HepG2 (cell line): ENCODE data around the gene XPC.

Source experiments
- GABPB1 ChIP-seq: IDR thresholded peaks from 2 replicates; pipeline ENCODE4 v1.6.1; 2016; ENCODE audit warnings: mild to moderate bottlenecking, missing genetic modification reagents, moderate library complexity, missing compliant biosample characterization
- MAFG ChIP-seq: sonication (generic); formaldehyde crosslinking; IDR thresholded peaks from 2 replicates; pipeline ENCODE4 v1.5.1; 2020; ENCODE audit warnings: mild to moderate bottlenecking, missing genetic modification reagents
- NR2C2 ChIP-seq: sonication (generic); formaldehyde crosslinking; IDR thresholded peaks from 2 replicates; pipeline ENCODE4 v1.4.0; 2020; ENCODE audit warnings: missing genetic modification reagents, mild to moderate bottlenecking, moderate library complexity, borderline replicate concordance
- PRPF4 ChIP-seq: fragments of 200-400 bp; formaldehyde crosslinking; IDR thresholded peaks from 2 replicates; pipeline ENCODE4 v1.6.1; 2016; ENCODE audit warnings: low read length, low read depth; ENCODE audit not compliant: poor library complexity, severe bottlenecking
- RELA ChIP-seq: sonication (generic); formaldehyde crosslinking; IDR thresholded peaks from 2 replicates; pipeline ENCODE4 v1.4.0; 2020; ENCODE audit warnings: missing genetic modification reagents
- TCF7L2 ChIP-seq: IDR thresholded peaks from 2 replicates; pipeline ENCODE4 v1.6.1; 2011; ENCODE audit warnings: mild to moderate bottlenecking, low read depth, low read length, moderate library complexity
- YY1 ChIP-seq: IDR thresholded peaks from 2 replicates; pipeline ENCODE4 v1.6.1; 2011; ENCODE audit warnings: low read length, low read depth, moderate library complexity, mild to moderate bottlenecking; ENCODE audit not compliant: insufficient read depth, insufficient replicate concordance
- ZFX ChIP-seq: sonication (generic); formaldehyde crosslinking; IDR thresholded peaks from 2 replicates; pipeline ENCODE4 v1.4.0; 2020; ENCODE audit warnings: mild to moderate bottlenecking, low read depth, missing genetic modification reagents, moderate library complexity
- ZNF629 ChIP-seq: sonication (generic); formaldehyde crosslinking; conservative IDR thresholded peaks from 2 replicates; pipeline ENCODE4 v1.5.0; 2020; ENCODE audit warnings: missing genetic modification reagents
- ZSCAN29 ChIP-seq: sonication (generic); formaldehyde crosslinking; conservative IDR thresholded peaks from 2 replicates; pipeline ENCODE4 v1.4.0; 2020; ENCODE audit warnings: mild to moderate bottlenecking, missing genetic modification reagents
- TF ChIP-seq, protein P1 (sequence below): sonication (generic); formaldehyde crosslinking; IDR thresholded peaks from 2 replicates; pipeline ENCODE4 v1.4.0; 2020; ENCODE audit warnings: mild to moderate bottlenecking, missing genetic modification reagents
- TF ChIP-seq, protein P2 (sequence below): sonication (generic); formaldehyde crosslinking; IDR thresholded peaks from 2 replicates; pipeline ENCODE4 v1.5.0; 2020; ENCODE audit warnings: mild to moderate bottlenecking, missing genetic modification reagents, moderate library complexity
- TF ChIP-seq, protein P3 (sequence below): IDR thresholded peaks from 2 replicates; pipeline ENCODE4 v1.6.1; 2016; ENCODE audit warnings: low read depth, missing genetic modification reagents, missing compliant biosample characterization
- TF ChIP-seq, protein P4 (sequence below): sonication (generic); formaldehyde crosslinking; IDR thresholded peaks from 2 replicates; pipeline ENCODE4 v1.8.0; 2022; ENCODE audit warnings: mild to moderate bottlenecking, missing genetic modification reagents

DNA sequence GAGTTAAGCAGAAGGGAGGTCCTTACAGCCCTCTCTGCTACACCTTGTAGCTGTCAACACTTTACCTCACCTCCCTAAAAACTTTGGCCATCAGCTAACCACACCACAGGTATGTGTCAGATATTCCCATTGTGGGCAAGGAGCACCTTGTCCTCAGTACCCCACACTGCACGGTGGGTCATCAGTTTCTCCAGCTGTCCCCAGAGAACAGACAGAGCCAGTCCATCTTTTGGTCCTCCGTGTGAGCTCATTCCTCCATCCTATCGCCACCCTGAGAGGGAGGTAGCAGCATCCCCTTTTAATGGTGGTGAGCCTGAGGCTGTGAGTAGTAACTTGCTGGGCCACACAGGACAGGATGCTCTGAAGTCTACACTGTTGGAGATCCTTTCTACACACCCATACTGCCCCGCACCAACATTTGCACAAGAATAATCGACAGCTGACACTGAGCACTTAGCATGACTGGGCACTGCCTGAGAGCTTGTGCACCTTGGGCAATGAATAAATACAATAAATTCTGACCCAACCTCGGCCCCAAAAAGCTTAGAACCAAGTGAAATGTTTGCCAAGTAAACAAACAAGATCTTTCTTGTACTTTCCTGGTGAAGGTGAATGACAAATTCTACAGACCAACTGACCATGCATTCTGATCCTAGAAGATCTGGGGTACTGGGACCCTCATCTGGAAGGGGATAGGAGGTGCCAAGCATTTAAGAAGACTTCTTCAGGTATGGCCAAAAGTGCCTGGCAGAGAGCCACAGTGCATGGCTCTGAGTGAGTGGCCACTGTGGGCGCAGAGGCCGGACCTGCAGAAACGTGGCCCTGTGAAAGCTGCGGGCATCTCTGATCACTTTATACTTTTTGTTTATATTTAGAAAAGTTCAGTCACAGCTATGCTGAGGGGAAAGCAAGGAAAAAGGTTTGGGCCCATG lies 60.7 kb downstream of the XPC start:
- TF ChIP-seq GABPB1 (CRISPR knock-in tag) (no peak), NR2C2 (no peak), RELA (CRISPR knock-in tag) (no peak), ZNF629 (no peak), YY1 (no peak), ZFX (CRISPR knock-in tag) (no peak), PRPF4 (no peak), TCF7L2 (no peak), ZSCAN29 (CRISPR knock-in tag) (no peak), MAFG (no peak)
- TF ChIP-seq, protein P1, sequence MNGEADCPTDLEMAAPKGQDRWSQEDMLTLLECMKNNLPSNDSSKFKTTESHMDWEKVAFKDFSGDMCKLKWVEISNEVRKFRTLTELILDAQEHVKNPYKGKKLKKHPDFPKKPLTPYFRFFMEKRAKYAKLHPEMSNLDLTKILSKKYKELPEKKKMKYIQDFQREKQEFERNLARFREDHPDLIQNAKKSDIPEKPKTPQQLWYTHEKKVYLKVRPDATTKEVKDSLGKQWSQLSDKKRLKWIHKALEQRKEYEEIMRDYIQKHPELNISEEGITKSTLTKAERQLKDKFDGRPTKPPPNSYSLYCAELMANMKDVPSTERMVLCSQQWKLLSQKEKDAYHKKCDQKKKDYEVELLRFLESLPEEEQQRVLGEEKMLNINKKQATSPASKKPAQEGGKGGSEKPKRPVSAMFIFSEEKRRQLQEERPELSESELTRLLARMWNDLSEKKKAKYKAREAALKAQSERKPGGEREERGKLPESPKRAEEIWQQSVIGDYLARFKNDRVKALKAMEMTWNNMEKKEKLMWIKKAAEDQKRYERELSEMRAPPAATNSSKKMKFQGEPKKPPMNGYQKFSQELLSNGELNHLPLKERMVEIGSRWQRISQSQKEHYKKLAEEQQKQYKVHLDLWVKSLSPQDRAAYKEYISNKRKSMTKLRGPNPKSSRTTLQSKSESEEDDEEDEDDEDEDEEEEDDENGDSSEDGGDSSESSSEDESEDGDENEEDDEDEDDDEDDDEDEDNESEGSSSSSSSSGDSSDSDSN (CRISPR knock-in tag) = no peak
- TF ChIP-seq, protein P2, sequence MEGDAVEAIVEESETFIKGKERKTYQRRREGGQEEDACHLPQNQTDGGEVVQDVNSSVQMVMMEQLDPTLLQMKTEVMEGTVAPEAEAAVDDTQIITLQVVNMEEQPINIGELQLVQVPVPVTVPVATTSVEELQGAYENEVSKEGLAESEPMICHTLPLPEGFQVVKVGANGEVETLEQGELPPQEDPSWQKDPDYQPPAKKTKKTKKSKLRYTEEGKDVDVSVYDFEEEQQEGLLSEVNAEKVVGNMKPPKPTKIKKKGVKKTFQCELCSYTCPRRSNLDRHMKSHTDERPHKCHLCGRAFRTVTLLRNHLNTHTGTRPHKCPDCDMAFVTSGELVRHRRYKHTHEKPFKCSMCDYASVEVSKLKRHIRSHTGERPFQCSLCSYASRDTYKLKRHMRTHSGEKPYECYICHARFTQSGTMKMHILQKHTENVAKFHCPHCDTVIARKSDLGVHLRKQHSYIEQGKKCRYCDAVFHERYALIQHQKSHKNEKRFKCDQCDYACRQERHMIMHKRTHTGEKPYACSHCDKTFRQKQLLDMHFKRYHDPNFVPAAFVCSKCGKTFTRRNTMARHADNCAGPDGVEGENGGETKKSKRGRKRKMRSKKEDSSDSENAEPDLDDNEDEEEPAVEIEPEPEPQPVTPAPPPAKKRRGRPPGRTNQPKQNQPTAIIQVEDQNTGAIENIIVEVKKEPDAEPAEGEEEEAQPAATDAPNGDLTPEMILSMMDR = no peak
- TF ChIP-seq, protein P3, sequence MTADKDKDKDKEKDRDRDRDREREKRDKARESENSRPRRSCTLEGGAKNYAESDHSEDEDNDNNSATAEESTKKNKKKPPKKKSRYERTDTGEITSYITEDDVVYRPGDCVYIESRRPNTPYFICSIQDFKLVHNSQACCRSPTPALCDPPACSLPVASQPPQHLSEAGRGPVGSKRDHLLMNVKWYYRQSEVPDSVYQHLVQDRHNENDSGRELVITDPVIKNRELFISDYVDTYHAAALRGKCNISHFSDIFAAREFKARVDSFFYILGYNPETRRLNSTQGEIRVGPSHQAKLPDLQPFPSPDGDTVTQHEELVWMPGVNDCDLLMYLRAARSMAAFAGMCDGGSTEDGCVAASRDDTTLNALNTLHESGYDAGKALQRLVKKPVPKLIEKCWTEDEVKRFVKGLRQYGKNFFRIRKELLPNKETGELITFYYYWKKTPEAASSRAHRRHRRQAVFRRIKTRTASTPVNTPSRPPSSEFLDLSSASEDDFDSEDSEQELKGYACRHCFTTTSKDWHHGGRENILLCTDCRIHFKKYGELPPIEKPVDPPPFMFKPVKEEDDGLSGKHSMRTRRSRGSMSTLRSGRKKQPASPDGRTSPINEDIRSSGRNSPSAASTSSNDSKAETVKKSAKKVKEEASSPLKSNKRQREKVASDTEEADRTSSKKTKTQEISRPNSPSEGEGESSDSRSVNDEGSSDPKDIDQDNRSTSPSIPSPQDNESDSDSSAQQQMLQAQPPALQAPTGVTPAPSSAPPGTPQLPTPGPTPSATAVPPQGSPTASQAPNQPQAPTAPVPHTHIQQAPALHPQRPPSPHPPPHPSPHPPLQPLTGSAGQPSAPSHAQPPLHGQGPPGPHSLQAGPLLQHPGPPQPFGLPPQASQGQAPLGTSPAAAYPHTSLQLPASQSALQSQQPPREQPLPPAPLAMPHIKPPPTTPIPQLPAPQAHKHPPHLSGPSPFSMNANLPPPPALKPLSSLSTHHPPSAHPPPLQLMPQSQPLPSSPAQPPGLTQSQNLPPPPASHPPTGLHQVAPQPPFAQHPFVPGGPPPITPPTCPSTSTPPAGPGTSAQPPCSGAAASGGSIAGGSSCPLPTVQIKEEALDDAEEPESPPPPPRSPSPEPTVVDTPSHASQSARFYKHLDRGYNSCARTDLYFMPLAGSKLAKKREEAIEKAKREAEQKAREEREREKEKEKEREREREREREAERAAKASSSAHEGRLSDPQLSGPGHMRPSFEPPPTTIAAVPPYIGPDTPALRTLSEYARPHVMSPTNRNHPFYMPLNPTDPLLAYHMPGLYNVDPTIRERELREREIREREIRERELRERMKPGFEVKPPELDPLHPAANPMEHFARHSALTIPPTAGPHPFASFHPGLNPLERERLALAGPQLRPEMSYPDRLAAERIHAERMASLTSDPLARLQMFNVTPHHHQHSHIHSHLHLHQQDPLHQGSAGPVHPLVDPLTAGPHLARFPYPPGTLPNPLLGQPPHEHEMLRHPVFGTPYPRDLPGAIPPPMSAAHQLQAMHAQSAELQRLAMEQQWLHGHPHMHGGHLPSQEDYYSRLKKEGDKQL (CRISPR knock-in tag) = no peak
- TF ChIP-seq, protein P4, sequence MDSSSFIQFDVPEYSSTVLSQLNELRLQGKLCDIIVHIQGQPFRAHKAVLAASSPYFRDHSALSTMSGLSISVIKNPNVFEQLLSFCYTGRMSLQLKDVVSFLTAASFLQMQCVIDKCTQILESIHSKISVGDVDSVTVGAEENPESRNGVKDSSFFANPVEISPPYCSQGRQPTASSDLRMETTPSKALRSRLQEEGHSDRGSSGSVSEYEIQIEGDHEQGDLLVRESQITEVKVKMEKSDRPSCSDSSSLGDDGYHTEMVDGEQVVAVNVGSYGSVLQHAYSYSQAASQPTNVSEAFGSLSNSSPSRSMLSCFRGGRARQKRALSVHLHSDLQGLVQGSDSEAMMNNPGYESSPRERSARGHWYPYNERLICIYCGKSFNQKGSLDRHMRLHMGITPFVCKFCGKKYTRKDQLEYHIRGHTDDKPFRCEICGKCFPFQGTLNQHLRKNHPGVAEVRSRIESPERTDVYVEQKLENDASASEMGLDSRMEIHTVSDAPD = no peak
